Stimulated activated CD8-positive, alpha-beta memory T cell treated with anti-CD3 and anti-CD28 coated beads, Interleukin-15, amount 100 ng/mL, for 1 hour (primary cell): Measurements from ENCODE around the gene EGFLAM.

Experiments
- DNase-seq: peaks from one replicate; pipeline ENCODE4 v3.0.0-alpha.2; 2020; ENCODE audit warnings: low read depth

EGFLAM gene

DNA sequence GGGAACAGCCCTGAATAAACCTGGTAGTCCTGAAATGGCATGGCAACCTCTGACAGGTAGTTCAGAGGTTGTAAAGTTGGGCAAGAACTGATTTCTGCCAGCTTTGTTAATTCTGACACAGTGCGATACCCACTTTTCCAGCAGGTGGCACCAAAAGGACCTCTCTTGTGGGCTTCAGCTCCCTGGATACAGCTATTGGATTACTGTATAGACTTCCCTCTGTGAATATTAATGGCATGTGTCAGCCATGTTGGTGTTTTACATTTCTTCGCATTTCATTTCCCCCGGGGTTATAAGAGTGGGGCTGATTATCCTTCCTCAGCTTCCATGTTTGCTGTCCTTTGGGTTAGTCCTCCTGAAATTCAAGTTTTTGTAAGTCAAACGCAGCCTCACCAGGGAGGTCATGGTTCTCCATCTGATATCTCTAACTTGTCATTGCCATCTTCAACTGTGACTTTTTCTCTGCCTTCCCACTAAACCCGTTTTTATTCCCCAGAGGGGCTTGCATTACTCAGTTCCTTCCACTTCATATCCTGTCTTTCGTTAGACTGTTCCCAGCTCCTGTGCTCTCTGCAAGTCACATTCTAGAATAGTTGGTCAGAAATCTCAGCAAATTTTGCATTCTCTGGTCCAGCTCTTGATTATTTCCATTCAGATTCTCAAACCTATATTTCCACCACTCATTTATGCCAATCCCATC, 162.5 kb downstream of the EGFLAM start:
- DNase-seq, result peak; percentile 7

DNA sequence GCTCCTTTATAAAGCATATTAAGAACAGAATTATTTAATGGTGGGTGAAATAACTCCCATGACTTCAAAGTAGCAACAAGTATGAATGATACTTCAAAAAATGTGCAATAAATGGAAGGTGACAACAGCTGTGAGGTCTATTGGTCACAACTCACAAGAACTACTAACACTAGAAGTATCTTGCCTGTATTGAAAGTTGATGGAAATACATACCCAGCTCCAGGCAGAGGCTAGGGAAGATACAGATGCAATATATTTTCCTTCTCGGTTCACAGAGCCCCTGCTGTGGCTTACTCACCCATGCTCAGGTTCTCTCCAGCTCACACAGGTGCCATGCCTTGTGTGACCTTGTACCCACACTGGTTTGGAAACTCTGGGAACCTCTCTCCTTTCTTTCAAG, 164.3 kb downstream of the EGFLAM start:
- DNase-seq, result no peak

GRCh38 chr5:38423276-38424147, 165.2 kb downstream of the EGFLAM start:
- no peak for DNase-seq

DNA sequence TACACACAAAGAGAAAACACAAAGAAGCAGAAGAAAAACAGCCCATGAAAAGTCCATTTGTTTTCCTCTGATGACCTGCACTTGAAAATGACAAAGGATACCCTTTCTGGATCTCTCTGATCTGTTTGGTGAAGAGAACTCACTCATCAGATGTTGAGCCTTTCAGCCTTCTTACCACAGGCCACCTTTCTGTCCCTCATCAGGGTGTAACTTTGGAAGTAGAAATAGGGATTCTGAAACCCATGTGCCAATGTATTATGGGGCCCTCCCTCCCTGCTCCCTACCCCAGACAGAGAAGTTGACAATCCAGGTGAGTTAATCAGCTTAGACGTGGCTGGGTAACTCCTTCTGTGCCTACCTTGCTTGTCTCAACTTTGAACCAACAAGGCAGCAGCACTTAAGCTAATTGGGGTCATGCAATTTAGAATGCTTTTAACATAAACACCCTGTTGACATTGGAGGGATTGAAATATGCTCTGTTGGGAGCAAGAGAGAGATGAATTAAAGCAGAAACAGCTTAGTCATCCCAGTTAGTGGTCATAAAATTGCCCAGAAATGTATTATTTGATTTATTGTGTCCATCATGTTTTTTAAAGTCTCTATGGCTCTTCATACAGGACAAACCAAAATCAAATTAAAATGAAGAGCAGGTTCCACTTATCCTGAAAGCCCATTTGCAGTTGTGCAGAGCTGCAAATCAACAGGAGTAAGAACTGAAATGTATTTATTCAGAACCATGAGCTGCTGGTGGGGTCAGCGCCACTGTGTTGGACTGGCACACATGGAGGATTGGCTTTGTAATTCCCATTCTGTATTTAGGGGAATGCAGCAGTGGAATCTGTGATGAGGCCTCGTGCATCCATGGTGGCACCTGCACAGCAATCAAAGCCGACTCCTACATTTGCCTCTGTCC, 166.0 kb downstream of the EGFLAM start:
- no peak for DNase-seq

GRCh38 chr5:38426490-38426889, 168.1 kb downstream of the EGFLAM start:
- no peak for DNase-seq

- DNase-seq, result no peak
Observed at GRCh38 chr5:38426986-38427950, 168.9 kb downstream of the EGFLAM start.

- no peak for DNase-seq
Observed at GRCh38 chr5:38431242-38431853, 173.0 kb downstream of the EGFLAM start.

DNA sequence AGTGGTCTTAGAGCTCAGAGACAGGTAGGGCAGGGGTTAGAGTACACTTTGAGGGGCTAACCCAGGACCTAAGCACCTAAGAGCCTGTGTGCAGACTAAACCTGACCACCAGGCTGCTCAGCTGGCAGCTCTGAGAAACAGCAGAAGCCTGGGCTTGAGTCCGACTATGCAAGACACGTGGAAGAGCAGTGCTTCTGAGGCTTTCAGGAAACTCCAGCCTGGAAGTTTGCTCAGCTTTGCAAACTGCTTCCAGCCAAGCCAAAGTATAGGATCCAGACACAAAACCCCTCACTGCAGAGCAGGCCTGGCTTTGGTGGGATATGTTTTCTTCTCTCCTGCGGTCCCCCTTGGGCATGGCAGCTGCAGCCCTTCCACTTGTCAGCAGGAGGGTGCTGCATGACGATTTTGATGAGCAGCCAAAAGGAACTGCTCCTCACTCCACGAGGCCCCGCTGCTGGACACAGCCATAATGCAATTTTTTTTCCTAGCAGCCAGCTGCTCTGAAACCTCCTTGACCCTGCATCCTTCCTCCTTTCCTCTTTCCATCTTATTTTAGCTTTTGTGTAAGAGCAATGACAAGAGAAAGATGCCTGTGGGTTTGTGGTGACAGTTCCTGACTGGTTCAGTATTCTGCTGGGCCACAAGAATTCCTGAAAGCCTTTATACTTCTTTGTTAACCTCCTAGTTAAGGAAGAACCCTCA, 175.0 kb downstream of the EGFLAM start:
- no peak for DNase-seq

- DNase-seq, result no peak
Observed at GRCh38 chr5:38434966-38435705, 176.8 kb downstream of the EGFLAM start.

GRCh38 chr5:38438757-38439156, 180.4 kb downstream of the EGFLAM start:
- no peak for DNase-seq

GRCh38 chr5:38441453-38442246, 183.3 kb downstream of the EGFLAM start:
- peak; percentile 64 for DNase-seq

DNA sequence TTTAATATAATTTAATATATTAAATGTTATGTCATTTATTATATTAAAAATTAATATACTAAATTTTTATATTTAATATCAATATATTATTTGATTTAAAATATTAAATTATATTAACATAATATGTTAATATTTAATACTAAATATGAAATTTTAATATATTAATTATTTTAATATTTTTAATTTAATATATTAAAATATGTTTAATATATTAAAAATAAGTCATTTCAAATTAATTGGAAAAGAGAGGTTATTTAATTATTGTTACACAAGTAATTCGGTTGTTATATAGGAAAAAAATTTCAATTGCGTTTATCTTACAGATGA, 183.9 kb downstream of the EGFLAM start:
- DNase-seq, result no peak

GRCh38 chr5:38443390-38443789, 185.0 kb downstream of the EGFLAM start:
- no peak for DNase-seq

GRCh38 chr5:38445374-38446028, 187.1 kb downstream of the EGFLAM start:
- no peak for DNase-seq

GRCh38 chr5:38446029-38446522, 187.7 kb downstream of the EGFLAM start:
- DNase-seq, result no peak

DNA sequence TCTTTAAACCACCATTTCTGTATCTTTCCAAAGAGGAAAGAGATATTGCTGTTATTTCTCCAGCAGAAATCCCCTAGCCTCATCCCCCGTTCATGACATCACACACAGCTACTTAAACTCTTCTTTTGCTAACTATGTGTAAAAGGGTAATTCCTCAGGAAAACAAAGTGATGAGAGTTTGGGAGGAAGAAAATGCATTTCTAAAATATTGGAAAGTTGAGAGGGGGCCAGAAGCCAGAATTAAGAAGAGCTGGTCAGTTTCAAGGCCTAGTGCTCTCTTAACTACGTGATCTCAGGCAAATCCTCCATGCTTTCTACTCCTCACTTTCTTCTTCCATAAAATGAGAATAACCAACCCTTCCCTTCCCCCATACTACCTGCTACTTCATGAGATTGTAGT, 188.7 kb downstream of the EGFLAM start:
- DNase-seq, result no peak

DNA sequence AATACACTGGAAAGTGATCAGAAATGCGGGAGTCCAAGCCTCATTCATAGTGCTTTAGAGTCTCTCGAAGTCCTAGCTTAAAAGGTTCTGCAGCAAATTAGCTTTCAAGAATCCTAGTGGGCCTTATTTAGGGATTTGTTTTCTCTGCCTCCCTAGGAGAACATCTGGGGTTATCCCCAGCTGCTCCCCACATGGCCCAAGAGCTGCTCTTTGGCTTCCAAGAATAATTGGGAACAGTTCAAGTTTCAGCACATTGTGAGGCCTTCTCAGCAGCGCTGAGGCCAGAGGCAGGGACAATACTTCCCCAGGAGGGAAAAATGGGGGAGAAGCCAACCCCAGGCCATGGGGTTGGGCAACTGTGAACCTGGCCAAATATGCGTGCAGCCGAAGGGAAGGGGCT, 189.4 kb downstream of the EGFLAM start:
- no peak for DNase-seq
